H9 (cell line): Measurements from ENCODE around the gene OSM. TPM values are rescaled to one million over a fixed set of nuclear protein-coding genes. Genes with fewer than 3 reads are reported as not detected.

Source experiments
- DNase-seq: peaks from one replicate; pipeline ENCODE4 v3.0.0-alpha.2; 2017
- H2AFZ ChIP-seq: one replicate; pipeline ENCODE4 v1.6.1; 2013; ENCODE audit warnings: mild to moderate bottlenecking, low read length, control low read depth, moderate library complexity
- H2AK5ac ChIP-seq: 2 replicates; pipeline ENCODE4 v1.6.1; 2013; ENCODE audit warnings: low read length, control low read depth, mixed read lengths; ENCODE audit not compliant: insufficient read length
- H2BK120ac ChIP-seq: one replicate; pipeline ENCODE4 v1.6.1; 2013; ENCODE audit warnings: low read depth, mild to moderate bottlenecking, low read length, control low read depth, inconsistent platforms; ENCODE audit not compliant: poor library complexity, severe bottlenecking
- H2BK12ac ChIP-seq: 2 replicates; pipeline ENCODE4 v1.6.1; 2013; ENCODE audit warnings: low read length, control low read depth, mixed read lengths, low read depth; ENCODE audit not compliant: insufficient read length
- H2BK15ac ChIP-seq: 2 replicates; pipeline ENCODE4 v1.6.1; 2013; ENCODE audit warnings: low read depth, low read length, control low read depth
- H2BK20ac ChIP-seq: one replicate; pipeline ENCODE4 v1.6.1; 2013; ENCODE audit warnings: low read depth, mild to moderate bottlenecking, low read length, control low read depth, inconsistent platforms; ENCODE audit not compliant: poor library complexity, severe bottlenecking
- H2BK5ac ChIP-seq: 2 replicates; pipeline ENCODE4 v1.6.1; 2013; ENCODE audit warnings: low read length, control low read depth, mixed read lengths; ENCODE audit not compliant: insufficient read length
- H3K14ac ChIP-seq: 2 replicates; pipeline ENCODE4 v1.6.1; 2013; ENCODE audit warnings: low read length, control low read depth; ENCODE audit not compliant: insufficient read depth
- H3K18ac ChIP-seq: 2 replicates; pipeline ENCODE4 v1.6.1; 2013; ENCODE audit warnings: low read depth, mild to moderate bottlenecking, mixed read lengths, low read length, control low read depth; ENCODE audit not compliant: insufficient read length
- H3K23ac ChIP-seq: 2 replicates; pipeline ENCODE4 v1.6.1; 2013; ENCODE audit warnings: low read length, control low read depth, mixed read lengths, low read depth; ENCODE audit not compliant: insufficient read length
- H3K23me2 ChIP-seq: 2 replicates; pipeline ENCODE4 v1.6.1; 2013; ENCODE audit warnings: low read depth, mild to moderate bottlenecking, mixed read lengths, low read length, control low read depth; ENCODE audit not compliant: insufficient read length, poor library complexity, severe bottlenecking
- H3K27ac ChIP-seq: 2 replicates; pipeline ENCODE4 v1.5.1; 2013; ENCODE audit warnings: low read length, control low read depth, mixed read lengths, low read depth; ENCODE audit not compliant: insufficient read length
- H3K27me3 ChIP-seq: 2 replicates; pipeline ENCODE4 v1.6.1; 2013; ENCODE audit warnings: low read length, control low read depth, inconsistent platforms; ENCODE audit not compliant: insufficient read depth
- H3K4ac ChIP-seq: 2 replicates; pipeline ENCODE4 v1.6.1; 2013; ENCODE audit warnings: low read depth, mild to moderate bottlenecking, control low read depth, inconsistent platforms, low read length, moderate library complexity
- H3K4me1 ChIP-seq: 2 replicates; pipeline ENCODE4 v1.6.1; 2013; ENCODE audit warnings: low read length, control low read depth, inconsistent platforms; ENCODE audit not compliant: insufficient read depth
- H3K4me2 ChIP-seq: 2 replicates; pipeline ENCODE4 v1.6.1; 2013; ENCODE audit warnings: low read length, control low read depth, mixed read lengths; ENCODE audit not compliant: insufficient read length, insufficient read depth
- H3K56ac ChIP-seq: 2 replicates; pipeline ENCODE4 v1.6.1; 2013; ENCODE audit warnings: low read depth, mild to moderate bottlenecking, mixed read lengths, low read length, control low read depth; ENCODE audit not compliant: insufficient read length
- H3K79me1 ChIP-seq: 2 replicates; pipeline ENCODE4 v1.6.1; 2013; ENCODE audit warnings: low read depth, mild to moderate bottlenecking, moderate library complexity, low read length, control low read depth, inconsistent platforms; ENCODE audit not compliant: insufficient read depth, poor library complexity, severe bottlenecking
- H3K79me2 ChIP-seq: 2 replicates; pipeline ENCODE4 v1.6.1; 2013; ENCODE audit warnings: low read length, control low read depth, inconsistent platforms; ENCODE audit not compliant: insufficient read depth
- H3K9ac ChIP-seq: 2 replicates; pipeline ENCODE4 v1.6.1; 2013; ENCODE audit warnings: low read length, control low read depth, mixed read lengths; ENCODE audit not compliant: insufficient read length; ENCODE audit errors: extremely low read depth
- H3K9me3 ChIP-seq: one replicate; pipeline ENCODE4 v1.6.1; 2013; ENCODE audit warnings: low read depth, low read length, inconsistent platforms; ENCODE audit not compliant: control insufficient read depth
- H3T11ph ChIP-seq: one replicate; pipeline ENCODE4 v1.6.1; 2013; ENCODE audit warnings: mild to moderate bottlenecking, low read length, control low read depth, inconsistent platforms
- H4K20me1 ChIP-seq: one replicate; pipeline ENCODE4 v1.6.1; 2013; ENCODE audit not compliant: control insufficient read depth, insufficient read length, insufficient read depth
- H4K5ac ChIP-seq: 2 replicates; pipeline ENCODE4 v1.6.1; 2013; ENCODE audit warnings: low read depth, mild to moderate bottlenecking, mixed read lengths, low read length, control low read depth; ENCODE audit not compliant: insufficient read length
- H4K8ac ChIP-seq: replicated peaks from 2 replicates; pipeline ENCODE4 v1.6.1; 2013; ENCODE audit warnings: low read length, control low read depth, mixed read lengths, low read depth; ENCODE audit not compliant: insufficient read length
- H4K91ac ChIP-seq: 2 replicates; pipeline ENCODE4 v1.6.1; 2013; ENCODE audit warnings: low read depth, mild to moderate bottlenecking, moderate library complexity, mixed read lengths, low read length, control low read depth; ENCODE audit not compliant: insufficient read length
- H3K27ac Mint-ChIP-seq, 3 experiments: 2 replicates in 2 of 3; 3 replicates in 1 of 3; pipeline ENCODE4 v1.8.0; 2020 to 2021; ENCODE audit warnings: mixed read lengths in 3 of 3, mild to moderate bottlenecking in 1 of 3, moderate library complexity in 1 of 3
- H3K27me3 Mint-ChIP-seq: 2 replicates; pipeline ENCODE4 v1.8.0; 2021; ENCODE audit warnings: low read depth, mild to moderate bottlenecking, moderate library complexity, mixed read lengths
- H3K36me3 Mint-ChIP-seq, 3 experiments: 2 replicates in 2 of 3; 3 replicates in 1 of 3; pipeline ENCODE4 v1.8.0; 2020 to 2021; ENCODE audit warnings: low read depth in 3 of 3, mixed read lengths in 3 of 3; ENCODE audit not compliant: insufficient read depth in 1 of 3
- H3K4me1 Mint-ChIP-seq, 2 experiments: 2 replicates each; pipeline ENCODE4 v1.8.0; 2020; ENCODE audit warnings: mixed read lengths in 2 of 2
- H3K4me3 Mint-ChIP-seq, 2 experiments: 2 replicates in 1 of 2; 3 replicates in 1 of 2; pipeline ENCODE4 v1.8.0; 2020 to 2021; ENCODE audit warnings: mild to moderate bottlenecking in 2 of 2, mixed read lengths in 2 of 2, moderate library complexity in 1 of 2
- H3K9me3 Mint-ChIP-seq, 2 experiments: 2 replicates in 1 of 2; 3 replicates in 1 of 2; pipeline ENCODE4 v1.8.0; 2020; ENCODE audit warnings: mild to moderate bottlenecking in 2 of 2, mixed read lengths in 2 of 2, moderate library complexity in 1 of 2
- WGBS: extraction: QIAGEN DNeasy Blood & Tissue Kit; methylation state at CpG from one replicate; pipeline ENCODE4 v1.1.7; 2013; ENCODE audit warnings: missing lambda C conversion rate, low lambda C conversion rate, mixed read lengths; ENCODE audit not compliant: insufficient read length; ENCODE audit errors: extremely low coverage; 5-methylcytosine and 5-hydroxymethylcytosine counted together
- total RNA-seq: library from RNA; stranded (reverse); gene quantifications from 2 replicates; pipeline ENCODE4 v1.2.1, GENCODE V29; 2021
- TF ChIP-seq, protein P1 (sequence below): fragments of 200-600 bp; sonication (generic); conservative IDR thresholded peaks from 3 replicates; pipeline ENCODE4 v1.8.0; 2021; ENCODE audit warnings: antibody characterized with exemption, mild to moderate bottlenecking

OSM gene
- total RNA-seq, 1 experiment from 2014 or later = not detected

DNA sequence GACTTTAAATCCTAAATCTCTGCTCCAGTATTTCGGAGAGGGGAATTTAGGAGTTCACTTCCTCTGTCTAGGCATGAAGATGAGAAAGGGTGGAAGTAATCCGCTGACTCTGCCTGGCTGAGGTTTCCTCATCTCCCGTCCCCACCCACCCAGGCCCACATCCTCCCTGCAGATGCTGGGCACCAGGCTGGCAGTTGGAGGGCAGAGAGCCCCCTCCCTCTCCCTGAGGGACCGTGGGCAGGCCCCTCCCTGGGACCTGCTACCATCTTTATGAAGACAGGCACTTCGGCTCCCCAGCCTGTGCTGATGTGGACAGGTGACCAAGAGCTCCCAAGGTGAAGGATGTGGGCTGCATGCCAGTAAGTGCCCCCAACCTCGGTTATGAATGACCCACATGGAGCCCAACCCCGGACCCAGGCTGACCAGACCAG, 16.0 kb upstream of the OSM start:
- H3K9ac ChIP-seq = no peak overlapping the region
- no peak overlapping the region for H4K91ac ChIP-seq
- H3K14ac ChIP-seq = no peak overlapping the region
- no peaks in the 10 kb centered on the region for H3K9me3 Mint-ChIP-seq
- no peak for DNase-seq
- peaks cover 3 to 8% of the 10 kb centered on the region in 2 experiments; a peak in 3 of 4 replicates for H3K4me1 Mint-ChIP-seq
- no peak overlapping the region for H4K5ac ChIP-seq
- no peaks in the 10 kb centered on the region for H3K79me2 ChIP-seq
- H3K4me3 Mint-ChIP-seq = no peak overlapping the region
- H3K27me3 Mint-ChIP-seq = peaks cover 1% of the 10 kb centered on the region; the same call in 1 of the 2 replicates
- no peaks in the 10 kb centered on the region for H4K20me1 ChIP-seq
- H3T11ph ChIP-seq = no peak overlapping the region
- no peak overlapping the region for H2BK20ac ChIP-seq
- H3K4me2 ChIP-seq = no peak overlapping the region
- H3K9me3 ChIP-seq = no peaks in the 10 kb centered on the region
- TF ChIP-seq, protein P1, sequence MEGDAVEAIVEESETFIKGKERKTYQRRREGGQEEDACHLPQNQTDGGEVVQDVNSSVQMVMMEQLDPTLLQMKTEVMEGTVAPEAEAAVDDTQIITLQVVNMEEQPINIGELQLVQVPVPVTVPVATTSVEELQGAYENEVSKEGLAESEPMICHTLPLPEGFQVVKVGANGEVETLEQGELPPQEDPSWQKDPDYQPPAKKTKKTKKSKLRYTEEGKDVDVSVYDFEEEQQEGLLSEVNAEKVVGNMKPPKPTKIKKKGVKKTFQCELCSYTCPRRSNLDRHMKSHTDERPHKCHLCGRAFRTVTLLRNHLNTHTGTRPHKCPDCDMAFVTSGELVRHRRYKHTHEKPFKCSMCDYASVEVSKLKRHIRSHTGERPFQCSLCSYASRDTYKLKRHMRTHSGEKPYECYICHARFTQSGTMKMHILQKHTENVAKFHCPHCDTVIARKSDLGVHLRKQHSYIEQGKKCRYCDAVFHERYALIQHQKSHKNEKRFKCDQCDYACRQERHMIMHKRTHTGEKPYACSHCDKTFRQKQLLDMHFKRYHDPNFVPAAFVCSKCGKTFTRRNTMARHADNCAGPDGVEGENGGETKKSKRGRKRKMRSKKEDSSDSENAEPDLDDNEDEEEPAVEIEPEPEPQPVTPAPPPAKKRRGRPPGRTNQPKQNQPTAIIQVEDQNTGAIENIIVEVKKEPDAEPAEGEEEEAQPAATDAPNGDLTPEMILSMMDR = no peak
- H2BK5ac ChIP-seq = no peak overlapping the region
- no CpG with 5 or more reads among the region's 7 CpGs for WGBS
- H2AFZ ChIP-seq = no peak overlapping the region
- no peaks in the 10 kb centered on the region for H3K27me3 ChIP-seq
- H3K27ac Mint-ChIP-seq = no peak overlapping the region
- H2AK5ac ChIP-seq = no peak overlapping the region
- H4K8ac ChIP-seq = no peak overlapping the region
- H2BK15ac ChIP-seq = no peak overlapping the region
- H3K4ac ChIP-seq = no peak overlapping the region
- no peaks in the 10 kb centered on the region for H3K23me2 ChIP-seq
- H3K27ac ChIP-seq = no peak overlapping the region
- H3K18ac ChIP-seq = no peak overlapping the region
- H2BK120ac ChIP-seq = no peak overlapping the region
- H3K23ac ChIP-seq = no peak overlapping the region
- H3K4me1 ChIP-seq = no peaks in the 10 kb centered on the region; the same call in 1 of the 2 replicates
- H3K36me3 Mint-ChIP-seq = peaks cover 0 to 2% (median 0%) of the 10 kb centered on the region in 3 experiments; a peak in 1 of 7 replicates
- no peak overlapping the region for H2BK12ac ChIP-seq
- no peaks in the 10 kb centered on the region for H3K79me1 ChIP-seq
- no peak overlapping the region for H3K56ac ChIP-seq
